ENCODE measurements around the gene SDK2.
A peak's percentile ranks its signal among the peaks of the same experiment; 100 is the strongest.
"Not testable (repeated sequence)": the region's sequence is repeated elsewhere in the genome, so short reads cannot be mapped to it uniquely, and the experiment has no call there.

SDK2 gene

GRCh38 chr17:73324160-73324475 is 320.1 kb downstream of the SDK2 start:
- DNase-seq (ENCODE audit: low read depth in 2 of 2) = no peak

DNA sequence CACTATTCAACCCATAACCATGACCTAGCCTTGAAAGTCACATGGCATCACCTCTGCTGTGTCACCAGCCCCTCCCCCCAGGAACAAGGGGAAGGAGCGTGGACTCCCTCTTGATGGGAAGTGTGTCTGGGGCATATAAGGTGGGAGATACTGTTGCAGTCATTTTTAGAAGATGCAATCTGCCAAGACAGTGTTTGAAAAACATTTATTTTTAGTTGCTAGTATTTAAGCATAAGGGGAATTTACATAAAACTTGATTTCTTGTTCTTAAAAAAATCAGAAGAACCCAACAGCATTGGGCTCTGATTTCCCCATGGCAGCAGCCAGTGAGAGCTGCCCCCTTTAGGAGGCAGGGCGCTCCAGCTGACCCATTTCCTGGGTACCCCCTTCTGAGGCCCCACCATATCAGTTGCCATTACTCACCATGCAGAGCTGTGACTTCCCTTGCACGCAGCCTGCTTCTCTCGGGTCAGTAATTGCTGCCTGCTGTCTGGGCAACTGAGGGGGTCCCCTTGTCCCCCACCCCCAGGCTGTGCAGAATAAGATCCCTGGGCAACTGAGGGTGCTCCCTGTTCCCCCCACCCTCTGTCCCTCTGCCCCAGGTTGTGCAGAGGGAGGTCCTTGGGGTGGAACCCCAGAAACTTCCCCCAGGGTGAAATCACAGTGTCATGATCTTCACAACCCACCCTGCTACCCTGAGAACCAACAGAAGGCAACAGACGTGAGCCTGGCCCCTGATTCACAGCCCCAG is 320.7 kb downstream of the SDK2 start:
- no peak for DNase-seq (ENCODE audit: low read depth in 2 of 2)

GRCh38 chr17:73320601-73321264 is 323.5 kb downstream of the SDK2 start:
- no peak for DNase-seq (ENCODE audit: low read depth in 2 of 2)

GRCh38 chr17:73319766-73320165 is 324.5 kb downstream of the SDK2 start:
- DNase-seq (ENCODE audit: low read depth in 2 of 2) = no peak

DNA sequence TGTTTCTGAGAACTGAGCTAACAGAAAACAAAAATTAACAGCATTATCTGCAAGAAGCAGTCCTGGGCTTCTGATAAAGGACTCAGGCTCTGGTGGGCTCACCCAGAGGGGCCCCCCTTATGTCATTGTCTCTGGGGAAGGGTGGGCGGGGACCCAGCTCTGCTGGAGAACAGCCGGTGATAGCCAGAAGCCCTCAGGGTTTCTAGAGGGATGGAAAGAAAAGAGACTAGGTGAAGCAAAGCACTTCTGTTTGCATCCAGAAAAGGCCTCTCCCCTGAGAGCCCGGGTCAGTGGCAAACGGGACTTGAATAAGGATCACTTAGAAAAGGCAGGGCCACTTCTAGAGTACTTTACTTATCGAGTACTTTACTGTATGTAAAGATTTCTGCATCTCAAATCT is 325.4 kb downstream of the SDK2 start:
- no peak for DNase-seq (ENCODE audit: low read depth in 2 of 2)

GRCh38 chr17:73318427-73318813 is 325.8 kb downstream of the SDK2 start:
- no peak for DNase-seq (ENCODE audit: low read depth in 2 of 2)

GRCh38 chr17:73317513-73318426 is 326.5 kb downstream of the SDK2 start:
- no peak for DNase-seq (ENCODE audit: low read depth in 2 of 2)

DNA sequence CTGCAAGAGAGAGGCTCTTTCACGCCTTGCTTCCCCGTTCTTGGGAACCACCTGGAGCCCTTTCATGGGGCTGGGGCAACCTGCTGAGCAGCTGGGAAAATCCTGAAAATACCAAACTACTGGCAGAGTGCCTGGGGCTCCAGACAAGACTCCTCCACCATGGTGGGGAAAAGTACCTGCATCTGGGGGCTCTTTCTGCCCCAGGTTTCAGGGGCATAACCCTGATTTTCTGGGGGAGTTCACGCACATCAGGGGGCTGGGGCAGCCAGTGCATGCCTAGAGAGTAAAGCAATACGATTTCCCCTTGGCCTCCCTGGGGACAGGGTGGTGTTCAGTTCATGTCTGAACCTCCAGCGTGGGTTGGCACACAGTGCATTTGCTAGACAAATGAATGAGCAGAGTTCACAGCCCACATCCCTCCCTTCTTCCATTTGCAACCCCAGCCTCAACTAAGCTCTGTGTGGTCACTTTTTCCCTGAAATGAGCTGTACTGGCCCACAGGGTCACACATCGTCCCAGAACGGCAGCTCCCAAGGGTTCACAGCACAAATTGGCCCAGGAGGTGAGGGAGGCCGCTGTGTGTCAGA is 327.2 kb downstream of the SDK2 start:
- DNase-seq (ENCODE audit: low read depth in 2 of 2) = no peak

- no peak for DNase-seq (ENCODE audit: low read depth in 2 of 2)
Measured at GRCh38 chr17:73315471-73315870, 328.8 kb downstream of the SDK2 start.

- no peak for DNase-seq (ENCODE audit: low read depth in 2 of 2)
Measured at GRCh38 chr17:73313526-73314127, 330.6 kb downstream of the SDK2 start.

DNA sequence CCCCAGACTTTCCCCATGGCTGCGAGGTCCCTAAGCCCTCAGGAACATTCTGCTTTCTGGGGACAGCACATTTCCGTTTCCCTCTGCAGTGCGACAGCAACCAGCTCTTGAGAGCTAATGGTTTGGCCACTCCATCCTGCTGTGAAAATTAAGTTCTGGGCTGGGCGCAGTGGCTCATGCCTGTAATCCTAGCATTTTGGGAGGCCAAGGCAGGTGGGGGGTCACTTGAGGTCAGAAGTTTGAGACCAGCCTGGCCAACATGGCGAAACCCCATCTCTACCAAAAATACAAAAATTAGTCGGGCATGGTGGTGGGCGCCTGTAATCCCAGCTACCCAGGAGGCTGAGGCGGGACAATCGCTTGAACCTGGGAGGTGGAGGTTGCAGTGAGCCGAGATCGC is 331.4 kb downstream of the SDK2 start:
- DNase-seq (ENCODE audit: low read depth in 2 of 2) = not testable (repeated sequence)

DNA sequence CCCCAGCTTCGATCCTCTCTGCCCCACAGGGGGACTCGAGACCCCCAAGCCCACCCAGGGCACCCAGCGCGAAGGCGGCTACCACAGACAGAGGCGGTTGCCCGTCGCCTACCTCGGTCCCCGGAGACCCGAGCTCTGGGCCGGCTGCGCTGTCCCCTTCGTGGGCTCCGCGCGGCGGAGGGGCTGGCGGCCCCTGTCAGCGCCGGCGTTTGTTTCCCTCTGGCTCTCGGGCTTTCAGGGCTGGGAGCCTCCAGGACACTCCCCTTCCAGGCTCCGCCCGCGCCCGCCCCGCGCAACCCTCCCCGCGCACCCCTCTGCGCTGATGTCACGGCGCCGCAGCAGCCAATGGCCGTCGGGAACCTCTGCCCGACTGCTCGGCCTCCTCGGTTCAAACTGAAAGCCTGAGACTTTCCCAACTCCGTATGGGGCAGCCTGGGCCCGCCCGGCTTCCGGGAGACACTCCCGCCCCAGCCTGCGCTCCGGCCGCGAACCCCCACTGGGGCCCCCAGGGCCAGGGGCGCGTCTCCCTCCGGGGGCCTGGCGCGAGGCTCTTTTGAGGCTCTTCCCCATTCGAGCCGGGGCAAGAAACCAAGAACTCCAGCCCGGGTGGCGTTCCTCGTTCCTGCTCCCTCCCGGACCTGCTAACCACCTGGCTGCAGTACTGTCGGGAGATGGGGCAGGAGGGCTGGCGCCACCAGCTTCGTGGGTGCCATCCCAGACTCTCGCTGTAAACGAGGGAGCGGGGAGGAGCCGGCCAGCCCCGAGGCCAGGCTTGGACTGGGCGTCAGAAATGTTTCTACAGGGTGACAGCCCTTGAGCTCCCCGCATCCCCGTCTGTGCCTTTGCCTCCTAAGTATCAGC is 332.2 kb downstream of the SDK2 start, which contains the start of gene CDC42EP4:
Gene CDC42EP4, minus strand, starts transcription at position 221 of the 861 bp plus-strand sequence. CDS start 25,501 bp downstream, outside the sequence.
- DNase-seq (ENCODE audit: low read depth in 2 of 2) = peak; percentile 77 to 81

GRCh38 chr17:73311428-73311780 is 332.8 kb downstream of the SDK2 start:
- peak in 1 of 2 donors; percentile 12 for DNase-seq (ENCODE audit: low read depth in 2 of 2)

DNA sequence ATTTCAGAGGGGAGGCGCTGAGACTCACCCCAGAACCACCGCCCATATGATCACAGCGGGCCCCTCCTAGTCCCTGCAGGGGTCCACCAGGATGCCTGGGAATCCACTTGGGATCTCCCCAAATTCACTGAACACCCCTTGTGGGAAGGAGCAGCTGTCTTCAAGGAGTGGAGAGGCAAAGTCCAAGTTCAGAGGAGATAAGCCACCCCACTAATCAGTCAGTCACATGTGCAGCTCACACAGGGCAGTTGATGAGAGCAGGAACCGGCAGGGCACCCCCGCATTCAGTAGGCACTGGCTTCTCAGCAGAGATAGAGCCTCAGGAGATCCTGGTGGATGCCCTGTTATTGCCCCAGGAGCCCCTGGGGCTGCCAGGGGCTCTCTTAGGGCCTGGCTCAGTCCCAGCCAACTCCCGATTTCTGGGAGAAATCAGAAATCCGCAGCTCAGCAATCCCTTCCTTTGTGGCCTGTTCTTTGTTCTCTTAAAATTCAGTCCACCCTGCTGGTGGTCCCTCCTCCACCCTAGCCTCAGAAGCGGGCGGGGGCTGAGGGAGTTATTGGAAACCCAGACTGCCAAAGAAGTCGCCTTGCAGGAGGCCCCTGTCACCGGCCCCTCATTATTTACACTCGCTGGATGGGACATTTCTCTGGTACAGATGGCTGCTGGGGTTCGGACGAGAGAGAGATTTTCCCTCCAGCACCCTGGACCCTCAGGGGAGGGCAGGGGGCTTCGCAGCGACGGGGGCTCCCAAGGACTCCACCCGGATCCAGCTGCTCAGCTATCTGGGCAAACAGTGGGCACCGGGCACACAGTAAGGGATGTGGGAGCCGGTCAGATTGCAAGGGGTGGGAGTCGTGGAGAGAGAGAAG is 334.3 kb downstream of the SDK2 start:
- DNase-seq (ENCODE audit: low read depth in 2 of 2) = no peak

DNA sequence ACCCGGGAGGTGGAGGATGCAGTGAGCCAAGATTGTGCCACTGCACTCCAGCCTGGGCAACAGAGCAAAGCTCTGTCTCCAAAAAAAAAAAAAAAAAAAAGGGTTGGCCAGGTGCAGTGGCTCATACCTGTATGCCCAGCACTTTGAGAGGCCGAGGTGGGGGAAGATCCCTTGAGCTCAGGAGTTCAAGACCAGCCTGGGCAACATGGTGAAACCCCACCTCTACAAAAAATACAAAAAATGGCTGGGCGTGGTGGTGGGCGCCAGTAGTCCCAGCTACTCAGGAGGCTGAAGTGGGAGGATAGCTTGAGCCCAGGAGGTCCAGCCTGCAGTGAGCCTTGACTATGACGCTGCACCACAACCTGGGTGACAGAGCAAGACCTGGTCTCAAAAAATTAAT is 335.3 kb downstream of the SDK2 start:
- DNase-seq (ENCODE audit: low read depth in 2 of 2) = not testable (repeated sequence)

DNA sequence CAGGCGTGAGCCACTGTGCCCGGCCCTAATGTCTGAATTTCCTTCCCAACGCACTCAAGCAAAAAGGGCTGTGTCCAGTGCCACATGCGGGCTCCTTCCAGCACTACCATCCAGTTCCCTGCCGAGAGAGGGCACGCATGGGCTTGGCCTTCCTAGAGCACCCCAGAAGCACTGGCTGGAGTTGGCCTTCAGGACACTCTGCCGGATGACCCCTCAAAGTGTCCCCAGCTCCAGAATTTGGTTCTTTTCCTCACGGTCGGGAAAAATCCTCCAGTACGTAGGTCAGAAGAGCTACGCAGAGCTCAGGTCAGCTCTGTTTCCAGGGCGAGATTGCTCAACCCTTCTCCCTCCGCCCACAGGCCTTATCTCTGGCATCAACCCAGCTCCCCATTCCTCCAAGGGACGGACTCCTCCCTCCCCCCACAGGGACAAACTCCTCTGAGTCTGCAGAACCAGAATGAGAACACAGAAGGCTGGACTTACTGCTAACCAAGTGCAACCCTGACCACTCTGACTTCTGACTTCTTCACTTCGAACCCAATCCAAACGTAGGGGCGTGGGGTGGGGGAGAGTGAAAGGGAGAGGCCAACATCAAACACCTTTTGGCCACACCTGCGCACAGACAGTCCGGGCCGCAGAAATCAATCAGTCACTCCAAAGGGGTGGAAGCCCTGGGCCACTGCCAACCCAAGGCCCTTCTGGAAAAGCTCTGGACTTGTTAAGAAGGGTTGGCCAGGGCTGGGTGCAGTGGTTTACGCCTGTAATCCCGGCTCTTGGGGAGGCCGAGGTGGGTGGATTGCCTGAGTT is 336.0 kb downstream of the SDK2 start:
- DNase-seq (ENCODE audit: low read depth in 2 of 2) = no peak

DNA sequence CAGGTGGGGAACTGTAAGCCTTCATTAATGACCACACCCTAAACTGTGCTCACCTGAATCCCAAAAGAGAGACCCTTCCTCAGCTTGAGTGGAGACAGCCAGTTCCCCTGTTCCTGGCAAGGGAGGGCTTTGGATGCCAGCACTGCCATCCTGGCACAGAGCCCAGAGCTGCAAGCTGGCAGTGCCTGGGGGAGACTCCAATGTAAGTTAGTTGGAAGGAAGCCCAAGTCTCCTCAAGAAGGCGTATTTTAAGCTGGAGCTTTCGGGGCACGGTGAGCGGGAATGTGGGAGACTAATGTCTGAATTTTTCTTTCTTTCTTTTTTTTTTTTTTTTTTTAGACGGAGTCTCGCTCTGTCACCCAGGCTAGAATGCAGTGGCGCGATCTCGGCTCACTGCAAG is 337.1 kb downstream of the SDK2 start:
- no peak for DNase-seq (ENCODE audit: low read depth in 2 of 2)

GRCh38 chr17:73305845-73306836 is 338.1 kb downstream of the SDK2 start:
- no peak for DNase-seq (ENCODE audit: low read depth in 2 of 2)

All from stimulated activated CD4-positive, alpha-beta T cell treated with anti-CD3 and anti-CD28 coated beads, Interleukin-1b, Interleukin-23, amount 100 ng/mL, for 4 hours (primary cell).